Mesothelial cell of epicardium (in vitro differentiated cells): Measurements from ENCODE around the gene SH2D2A. TPM values are rescaled to one million over a fixed set of nuclear protein-coding genes. Genes with fewer than 3 reads are reported as not detected.
A peak's percentile ranks its signal among the peaks of the same experiment; 100 is the strongest.

Experiments used
- DNase-seq, 2 experiments: peaks; one replicate each; pipeline ENCODE4 v3.0.0; 2021; ENCODE audit warnings: low spot score in 2 of 2; ENCODE audit not compliant: unreplicated experiment in 2 of 2
- H3K27ac Mint-ChIP-seq: 2 replicates; pipeline ENCODE4 v1.8.0; 2021; ENCODE audit warnings: mixed read lengths
- H3K27me3 Mint-ChIP-seq: 2 replicates; pipeline ENCODE4 v1.8.0; 2021; ENCODE audit warnings: low read depth, mixed read lengths
- H3K36me3 Mint-ChIP-seq: 2 replicates; pipeline ENCODE4 v1.8.0; 2021; ENCODE audit warnings: mixed read lengths
- H3K4me1 Mint-ChIP-seq: 2 replicates; pipeline ENCODE4 v1.8.0; 2021; ENCODE audit warnings: mixed read lengths
- H3K4me3 Mint-ChIP-seq: 2 replicates; pipeline ENCODE4 v1.8.0; 2021; ENCODE audit warnings: mild to moderate bottlenecking, moderate library complexity, mixed read lengths
- H3K9me3 Mint-ChIP-seq: 2 replicates; pipeline ENCODE4 v1.8.0; 2021; ENCODE audit warnings: mixed read lengths
- CTCF ChIP-seq: fragments of 200-600 bp; sonication (generic); IDR thresholded peaks from one replicate; pipeline ENCODE4 v1.5.0; 2021; ENCODE audit warnings: antibody characterized with exemption; ENCODE audit not compliant: unreplicated experiment
- total RNA-seq: library from RNA; stranded (reverse); gene quantifications from 3 replicates; pipeline ENCODE4 v1.2.1, GENCODE V29; 2021

Gene SH2D2A
- total RNA-seq, 1 donor from 2014 or later = 0.89 TPM

- Mint-ChIP-seq H3K4me1 (peaks cover 10% of the 10 kb centered on the region), H3K9me3 (no peaks in the 10 kb centered on the region), H3K4me3 (no peak overlapping the region), H3K27ac (no peak overlapping the region), H3K36me3 (no peaks in the 10 kb centered on the region), H3K27me3 (peaks cover 79% of the 10 kb centered on the region)
- TF ChIP-seq CTCF = no peak
- DNase-seq = no peak
Observed at GRCh38 chr1:156853761-156854160, 37.1 kb upstream of the SH2D2A start.

GRCh38 chr1:156852418-156852874 lies 35.8 kb upstream of the SH2D2A start:
- H3K4me3 Mint-ChIP-seq = no peak overlapping the region
- no peak for DNase-seq
- peaks cover 79% of the 10 kb centered on the region for H3K27me3 Mint-ChIP-seq
- TF ChIP-seq CTCF = no peak
- no peak overlapping the region for H3K27ac Mint-ChIP-seq
- peaks cover 11% of the 10 kb centered on the region for H3K4me1 Mint-ChIP-seq
- H3K36me3 Mint-ChIP-seq = no peaks in the 10 kb centered on the region
- H3K9me3 Mint-ChIP-seq = no peaks in the 10 kb centered on the region

GRCh38 chr1:156851779-156852417 lies 35.2 kb upstream of the SH2D2A start:
- H3K27me3 Mint-ChIP-seq = peaks cover 79% of the 10 kb centered on the region
- no peak overlapping the region for H3K27ac Mint-ChIP-seq

GRCh38 chr1:156849151-156849496 lies 32.5 kb upstream of the SH2D2A start:
- no peak for DNase-seq
- Mint-ChIP-seq H3K9me3 (no peaks in the 10 kb centered on the region), H3K4me3 (peak overlapping the region; percentile 28), H3K4me1 (peaks cover 15% of the 10 kb centered on the region), H3K36me3 (no peaks in the 10 kb centered on the region), H3K27me3 (peaks cover 90% of the 10 kb centered on the region), H3K27ac (no peak overlapping the region)
- TF ChIP-seq CTCF = no peak

More at GRCh38 chr1:156851779-156852417, 35.2 kb upstream of the SH2D2A start:
- H3K9me3 Mint-ChIP-seq = no peaks in the 10 kb centered on the region
- peaks cover 11% of the 10 kb centered on the region for H3K4me1 Mint-ChIP-seq
- no peaks in the 10 kb centered on the region for H3K36me3 Mint-ChIP-seq
- TF ChIP-seq CTCF = no peak
- no peak overlapping the region for H3K4me3 Mint-ChIP-seq
- DNase-seq = no peak

- H3K36me3 Mint-ChIP-seq = no peaks in the 10 kb centered on the region
- peaks cover 15% of the 10 kb centered on the region for H3K4me1 Mint-ChIP-seq
- peak overlapping the region; percentile 28 for H3K4me3 Mint-ChIP-seq
- TF ChIP-seq CTCF = no peak
- no peak overlapping the region for H3K27ac Mint-ChIP-seq
- H3K9me3 Mint-ChIP-seq = no peaks in the 10 kb centered on the region
- peaks cover 90% of the 10 kb centered on the region for H3K27me3 Mint-ChIP-seq
- DNase-seq = no peak
Observed at GRCh38 chr1:156848461-156849150, 32.0 kb upstream of the SH2D2A start.
